HepG2 (cell line): Measurements from ENCODE around the gene RAET1E. TPM values are rescaled to one million over a fixed set of nuclear protein-coding genes. Genes with fewer than 3 reads are reported as not detected.

Experiments
- EHMT2 ChIP-seq: fragments of 200-600 bp; sonication (generic); IDR thresholded peaks from 2 replicates; pipeline ENCODE4 v1.7.0; 2017; ENCODE audit warnings: antibody characterized with exemption, low read depth, low read length, borderline replicate concordance
- KDM2A ChIP-seq: sonication (generic); formaldehyde crosslinking; IDR thresholded peaks from 2 replicates; pipeline ENCODE4 v1.4.0; 2020; ENCODE audit warnings: low read depth, missing genetic modification reagents, borderline replicate concordance
- ZFP82 ChIP-seq: sonication (generic); formaldehyde crosslinking; IDR thresholded peaks from 2 replicates; pipeline ENCODE4 v1.5.1; 2020; ENCODE audit warnings: mild to moderate bottlenecking, missing genetic modification reagents, borderline replicate concordance
- polyA plus RNA-seq, 8 experiments: library from polyadenylated mRNA; depleted of rRNA in 3 of 8; stranded (reverse) in 7 of 8; unstranded in 1 of 8; fragments of >200 nt; fragmentation: Illumina TruSeq in 4 of 8; extraction: Trizol in 4 of 8; gene quantifications; 2 replicates each; pipeline versions ENCODE4 v1.2.1 to v1.2.3, GENCODE V29; 2011 to 2016; ENCODE audit warnings: low read depth in 4 of 8, missing spikeins in 1 of 8, mixed read lengths in 1 of 8; ENCODE audit not compliant: insufficient read depth in 1 of 8
- total RNA-seq, 5 experiments: library from RNA; depleted of rRNA; stranded (reverse); fragments of >200 nt; fragmentation: Illumina TruSeq; extraction: Trizol; gene quantifications; 2 replicates each; pipeline ENCODE4 v1.2.3, GENCODE V29; 2016; ENCODE audit warnings: low read depth in 1 of 5
- TF ChIP-seq, protein P1 (sequence below): sonication (generic); formaldehyde crosslinking; IDR thresholded peaks from 2 replicates; pipeline ENCODE4 v1.5.0; 2020; ENCODE audit warnings: mild to moderate bottlenecking, missing genetic modification reagents, borderline replicate concordance
- TF ChIP-seq, protein P2 (sequence below): sonication (generic); formaldehyde crosslinking; IDR thresholded peaks from 2 replicates; pipeline ENCODE4 v1.5.0; 2020; ENCODE audit warnings: mild to moderate bottlenecking, missing genetic modification reagents

RAET1E gene
- total and polyA plus RNA-seq, 2 of the 13 experiments (the other 11 are each of a cell fraction or from before 2014, with no cell fraction given), result not detected

DNA sequence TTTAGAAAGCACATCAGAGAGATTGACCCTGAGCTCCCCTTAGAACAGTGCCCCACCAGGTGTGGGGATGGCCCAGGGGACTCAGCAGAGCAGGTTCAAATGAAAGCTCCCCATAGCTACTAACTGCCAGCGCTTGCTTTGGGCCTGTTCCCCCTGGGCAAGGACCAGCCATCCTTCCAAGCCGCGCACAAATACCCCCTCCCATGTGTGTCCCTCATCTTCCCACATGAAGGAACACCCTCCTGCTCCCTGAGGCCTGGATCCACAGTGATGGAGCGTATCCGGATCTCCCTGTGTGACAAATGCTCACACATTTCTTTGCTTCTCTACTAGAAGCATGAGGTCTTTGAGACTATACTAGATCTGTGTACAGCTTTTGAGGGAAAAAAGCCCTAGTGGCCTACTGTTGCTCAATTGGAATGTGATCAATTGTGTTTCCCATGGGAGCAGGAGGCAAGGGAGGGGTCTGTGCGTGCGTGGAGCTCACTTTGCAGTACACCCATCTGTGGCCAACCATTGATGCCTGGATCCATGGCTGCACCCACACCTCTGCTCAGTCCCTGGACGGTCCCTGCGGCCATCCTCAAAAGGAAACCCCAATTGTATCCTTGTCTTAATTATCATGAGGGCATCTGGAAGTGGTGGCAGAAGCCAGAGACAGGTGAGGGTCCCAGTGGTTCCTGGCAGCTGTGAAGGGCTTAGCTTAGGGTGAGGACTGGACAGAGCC, 26.5 kb upstream of the RAET1E start (continued):
- TF ChIP-seq, protein P1, sequence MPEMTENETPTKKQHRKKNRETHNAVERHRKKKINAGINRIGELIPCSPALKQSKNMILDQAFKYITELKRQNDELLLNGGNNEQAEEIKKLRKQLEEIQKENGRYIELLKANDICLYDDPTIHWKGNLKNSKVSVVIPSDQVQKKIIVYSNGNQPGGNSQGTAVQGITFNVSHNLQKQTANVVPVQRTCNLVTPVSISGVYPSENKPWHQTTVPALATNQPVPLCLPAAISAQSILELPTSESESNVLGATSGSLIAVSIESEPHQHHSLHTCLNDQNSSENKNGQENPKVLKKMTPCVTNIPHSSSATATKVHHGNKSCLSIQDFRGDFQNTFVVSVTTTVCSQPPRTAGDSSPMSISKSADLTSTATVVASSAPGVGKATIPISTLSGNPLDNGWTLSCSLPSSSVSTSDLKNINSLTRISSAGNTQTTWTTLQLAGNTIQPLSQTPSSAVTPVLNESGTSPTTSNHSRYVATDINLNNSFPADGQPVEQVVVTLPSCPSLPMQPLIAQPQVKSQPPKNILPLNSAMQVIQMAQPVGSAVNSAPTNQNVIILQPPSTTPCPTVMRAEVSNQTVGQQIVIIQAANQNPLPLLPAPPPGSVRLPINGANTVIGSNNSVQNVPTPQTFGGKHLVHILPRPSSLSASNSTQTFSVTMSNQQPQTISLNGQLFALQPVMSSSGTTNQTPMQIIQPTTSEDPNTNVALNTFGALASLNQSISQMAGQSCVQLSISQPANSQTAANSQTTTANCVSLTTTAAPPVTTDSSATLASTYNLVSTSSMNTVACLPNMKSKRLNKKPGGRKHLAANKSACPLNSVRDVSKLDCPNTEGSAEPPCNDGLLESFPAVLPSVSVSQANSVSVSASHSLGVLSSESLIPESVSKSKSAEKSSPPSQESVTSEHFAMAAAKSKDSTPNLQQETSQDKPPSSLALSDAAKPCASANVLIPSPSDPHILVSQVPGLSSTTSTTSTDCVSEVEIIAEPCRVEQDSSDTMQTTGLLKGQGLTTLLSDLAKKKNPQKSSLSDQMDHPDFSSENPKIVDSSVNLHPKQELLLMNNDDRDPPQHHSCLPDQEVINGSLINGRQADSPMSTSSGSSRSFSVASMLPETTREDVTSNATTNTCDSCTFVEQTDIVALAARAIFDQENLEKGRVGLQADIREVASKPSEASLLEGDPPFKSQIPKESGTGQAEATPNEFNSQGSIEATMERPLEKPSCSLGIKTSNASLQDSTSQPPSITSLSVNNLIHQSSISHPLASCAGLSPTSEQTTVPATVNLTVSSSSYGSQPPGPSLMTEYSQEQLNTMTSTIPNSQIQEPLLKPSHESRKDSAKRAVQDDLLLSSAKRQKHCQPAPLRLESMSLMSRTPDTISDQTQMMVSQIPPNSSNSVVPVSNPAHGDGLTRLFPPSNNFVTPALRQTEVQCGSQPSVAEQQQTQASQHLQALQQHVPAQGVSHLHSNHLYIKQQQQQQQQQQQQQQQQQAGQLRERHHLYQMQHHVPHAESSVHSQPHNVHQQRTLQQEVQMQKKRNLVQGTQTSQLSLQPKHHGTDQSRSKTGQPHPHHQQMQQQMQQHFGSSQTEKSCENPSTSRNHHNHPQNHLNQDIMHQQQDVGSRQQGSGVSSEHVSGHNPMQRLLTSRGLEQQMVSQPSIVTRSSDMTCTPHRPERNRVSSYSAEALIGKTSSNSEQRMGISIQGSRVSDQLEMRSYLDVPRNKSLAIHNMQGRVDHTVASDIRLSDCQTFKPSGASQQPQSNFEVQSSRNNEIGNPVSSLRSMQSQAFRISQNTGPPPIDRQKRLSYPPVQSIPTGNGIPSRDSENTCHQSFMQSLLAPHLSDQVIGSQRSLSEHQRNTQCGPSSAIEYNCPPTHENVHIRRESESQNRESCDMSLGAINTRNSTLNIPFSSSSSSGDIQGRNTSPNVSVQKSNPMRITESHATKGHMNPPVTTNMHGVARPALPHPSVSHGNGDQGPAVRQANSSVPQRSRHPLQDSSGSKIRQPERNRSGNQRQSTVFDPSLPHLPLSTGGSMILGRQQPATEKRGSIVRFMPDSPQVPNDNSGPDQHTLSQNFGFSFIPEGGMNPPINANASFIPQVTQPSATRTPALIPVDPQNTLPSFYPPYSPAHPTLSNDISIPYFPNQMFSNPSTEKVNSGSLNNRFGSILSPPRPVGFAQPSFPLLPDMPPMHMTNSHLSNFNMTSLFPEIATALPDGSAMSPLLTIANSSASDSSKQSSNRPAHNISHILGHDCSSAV, result no peak
- TF ChIP-seq, protein P2, sequence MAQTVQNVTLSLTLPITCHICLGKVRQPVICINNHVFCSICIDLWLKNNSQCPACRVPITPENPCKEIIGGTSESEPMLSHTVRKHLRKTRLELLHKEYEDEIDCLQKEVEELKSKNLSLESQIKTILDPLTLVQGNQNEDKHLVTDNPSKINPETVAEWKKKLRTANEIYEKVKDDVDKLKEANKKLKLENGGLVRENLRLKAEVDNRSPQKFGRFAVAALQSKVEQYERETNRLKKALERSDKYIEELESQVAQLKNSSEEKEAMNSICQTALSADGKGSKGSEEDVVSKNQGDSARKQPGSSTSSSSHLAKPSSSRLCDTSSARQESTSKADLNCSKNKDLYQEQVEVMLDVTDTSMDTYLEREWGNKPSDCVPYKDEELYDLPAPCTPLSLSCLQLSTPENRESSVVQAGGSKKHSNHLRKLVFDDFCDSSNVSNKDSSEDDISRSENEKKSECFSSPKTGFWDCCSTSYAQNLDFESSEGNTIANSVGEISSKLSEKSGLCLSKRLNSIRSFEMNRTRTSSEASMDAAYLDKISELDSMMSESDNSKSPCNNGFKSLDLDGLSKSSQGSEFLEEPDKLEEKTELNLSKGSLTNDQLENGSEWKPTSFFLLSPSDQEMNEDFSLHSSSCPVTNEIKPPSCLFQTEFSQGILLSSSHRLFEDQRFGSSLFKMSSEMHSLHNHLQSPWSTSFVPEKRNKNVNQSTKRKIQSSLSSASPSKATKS, result no peak
- TF ChIP-seq EHMT2 (no peak), ZFP82 (no peak), KDM2A (no peak)
- TF ChIP-seq, all 625 proteins: peak for 0
